ENCODE data around the gene ASB9.
"Not testable (repeated sequence)": the region's sequence is repeated elsewhere in the genome, so short reads cannot be mapped to it uniquely, and the experiment has no call there.

- not testable (repeated sequence) for TF ChIP-seq CTCF (IDR thresholded peaks at IDR 0.05; ENCODE audit: insufficient read depth, low read depth, low read length); EZH2 (IDR thresholded peaks at IDR 0.05; ENCODE audit: insufficient read depth, low read length)
Observed at GRCh38 chrX:15198608-15199202, 71.2 kb downstream of the ASB9 start.

All from astrocyte (in vitro differentiated cells and primary cell).